Vagina (tissue), 2 donors: ENCODE measurements around the gene RAPGEF5. TPM values are rescaled to one million over a fixed set of nuclear protein-coding genes. Genes with fewer than 3 reads are reported as not detected.

ENCODE experiments used
- DNase-seq, 2 donors: peaks; one replicate each; pipeline ENCODE4 v3.0.0-alpha.2; 2017; ENCODE audit errors: extremely low spot score in 2 of 2
- H3K27ac ChIP-seq: fragments of 200-600 bp; sonication (generic); one replicate; pipeline ENCODE4 v1.5.1; 2019
- H3K27me3 ChIP-seq: fragments of 200-600 bp; sonication (generic); one replicate; pipeline ENCODE4 v1.5.1; 2019
- H3K36me3 ChIP-seq, 2 donors: fragments of 200-600 bp; sonication (generic); one replicate each; pipeline ENCODE4 v1.5.1; 2017 to 2019
- H3K4me1 ChIP-seq: fragments of 200-600 bp; sonication (generic); one replicate; pipeline ENCODE4 v1.5.1; 2019
- H3K4me3 ChIP-seq, 2 donors: fragments of 200-600 bp; sonication (generic); 1 replicate in 1 of 2; 2 replicates in 1 of 2; pipeline ENCODE4 v1.5.1; 2016 to 2019
- H3K9me3 ChIP-seq: fragments of 200-600 bp; sonication (generic); one replicate; pipeline ENCODE4 v1.5.1; 2019
- CTCF ChIP-seq, 3 experiments: fragments of 450-650 bp in 2 of 3; fragments of 200-600 bp in 1 of 3; sonication (generic) in 1 of 3; IDR thresholded peaks; one replicate each; pipeline ENCODE4 v1.5.1; 2017 to 2019; ENCODE audit warnings: antibody characterized with exemption in 3 of 3, mild to moderate bottlenecking in 2 of 3, moderate library complexity in 2 of 3
- POLR2A ChIP-seq, 2 donors: fragments of 450-650 bp; IDR thresholded peaks; one replicate each; pipeline ENCODE4 v1.6.1; 2017; ENCODE audit warnings: antibody characterized with exemption in 2 of 2, mild to moderate bottlenecking in 2 of 2, moderate library complexity in 2 of 2
- POLR2AphosphoS5 ChIP-seq, 2 donors: sonication (generic); formaldehyde crosslinking; IDR thresholded peaks; one replicate each; pipeline ENCODE4 v1.9.0; 2017; ENCODE audit warnings: antibody characterized with exemption in 2 of 2, mild to moderate bottlenecking in 2 of 2, low read depth in 1 of 2; ENCODE audit not compliant: insufficient read depth in 1 of 2
- intact Hi-C: fragments of 100-400 bp; cut with DNase I; formaldehyde crosslinking; loops from one replicate; pipeline ENCODE4 v1.15.1; 2023
- total RNA-seq: library from RNA; depleted of rRNA; stranded (reverse); fragments of >200 nt; gene quantifications from one replicate; pipeline ENCODE4 v1.2.3, GENCODE V29; 2016

The RAPGEF5 gene
- total RNA-seq, 1 donor from 2014 or later, result 68.0 TPM

DNA sequence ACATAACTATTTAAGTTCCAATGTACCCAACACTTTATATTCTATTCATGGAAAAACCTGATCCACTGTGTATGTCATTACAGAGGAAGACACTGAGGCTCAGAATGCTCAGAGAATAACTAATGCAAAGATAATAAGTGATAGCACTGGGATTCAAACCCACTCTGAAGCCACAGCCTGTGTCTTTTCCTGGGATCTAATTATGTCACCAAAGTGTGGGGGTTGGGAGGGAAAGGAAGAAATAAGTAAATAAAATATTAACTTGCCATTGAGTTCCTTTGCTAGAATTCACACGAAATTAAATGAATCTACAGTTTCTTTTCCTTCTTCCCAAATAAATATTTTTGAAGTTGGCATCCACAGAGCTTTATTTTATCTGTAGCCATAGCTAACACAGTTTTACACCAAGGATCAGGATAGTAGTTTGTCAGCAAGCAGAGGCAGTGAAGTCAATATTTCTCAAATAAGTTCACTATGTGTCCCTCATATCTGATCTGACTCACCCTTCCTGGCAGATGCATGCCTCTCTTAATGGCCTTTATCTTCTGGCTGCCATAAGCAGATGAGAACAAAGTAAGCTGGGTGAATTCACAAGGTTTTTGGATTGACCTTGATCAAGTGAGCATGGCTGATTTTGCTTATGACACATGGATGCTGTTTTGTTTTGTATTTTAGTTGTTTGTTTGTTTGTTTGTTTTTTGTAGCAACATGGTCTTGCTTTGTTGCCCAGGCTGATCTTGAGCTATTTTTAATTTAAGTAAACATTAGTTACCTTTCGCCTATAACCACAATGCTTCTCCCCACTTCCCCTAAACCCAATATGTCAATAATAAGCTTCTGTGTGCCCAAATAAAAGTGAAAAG lies 6.3 kb downstream of the RAPGEF5 start:
- no peaks in the 10 kb centered on the region for H3K9me3 ChIP-seq
- intact Hi-C loops, result no loop called here
- H3K4me3 ChIP-seq, result no peak overlapping the region
- H3K36me3 ChIP-seq, result no peaks in the 10 kb centered on the region
- TF ChIP-seq POLR2A (IDR thresholded peaks at IDR 0.05), result no peak
- TF ChIP-seq CTCF (IDR thresholded peaks at IDR 0.05), result no peak
- no peak for TF ChIP-seq POLR2AphosphoS5 (IDR thresholded peaks at IDR 0.05; ENCODE audit: insufficient read depth in 1 of 2, low read depth in 1 of 2)
- DNase-seq, result no peak
- H3K4me1 ChIP-seq, result peaks cover 23% of the 10 kb centered on the region
- no peak overlapping the region for H3K27ac ChIP-seq
- H3K27me3 ChIP-seq, result no peaks in the 10 kb centered on the region

- Histone ChIP-seq H3K27me3 (no peaks in the 10 kb centered on the region), H3K4me1 (peaks cover 25% of the 10 kb centered on the region), H3K27ac (no peak overlapping the region), H3K4me3 (no peak overlapping the region), H3K36me3 (no peaks in the 10 kb centered on the region), H3K9me3 (no peaks in the 10 kb centered on the region)
- intact Hi-C loops, result no loop called here
- DNase-seq, result no peak
- TF ChIP-seq POLR2A (IDR thresholded peaks at IDR 0.05) (no peak), POLR2AphosphoS5 (IDR thresholded peaks at IDR 0.05; ENCODE audit: insufficient read depth in 1 of 2, low read depth in 1 of 2) (no peak), CTCF (IDR thresholded peaks at IDR 0.05) (no peak)
These were observed 8.6 kb downstream of the RAPGEF5 start for GRCh38 chr7:22348379-22348778.

DNA sequence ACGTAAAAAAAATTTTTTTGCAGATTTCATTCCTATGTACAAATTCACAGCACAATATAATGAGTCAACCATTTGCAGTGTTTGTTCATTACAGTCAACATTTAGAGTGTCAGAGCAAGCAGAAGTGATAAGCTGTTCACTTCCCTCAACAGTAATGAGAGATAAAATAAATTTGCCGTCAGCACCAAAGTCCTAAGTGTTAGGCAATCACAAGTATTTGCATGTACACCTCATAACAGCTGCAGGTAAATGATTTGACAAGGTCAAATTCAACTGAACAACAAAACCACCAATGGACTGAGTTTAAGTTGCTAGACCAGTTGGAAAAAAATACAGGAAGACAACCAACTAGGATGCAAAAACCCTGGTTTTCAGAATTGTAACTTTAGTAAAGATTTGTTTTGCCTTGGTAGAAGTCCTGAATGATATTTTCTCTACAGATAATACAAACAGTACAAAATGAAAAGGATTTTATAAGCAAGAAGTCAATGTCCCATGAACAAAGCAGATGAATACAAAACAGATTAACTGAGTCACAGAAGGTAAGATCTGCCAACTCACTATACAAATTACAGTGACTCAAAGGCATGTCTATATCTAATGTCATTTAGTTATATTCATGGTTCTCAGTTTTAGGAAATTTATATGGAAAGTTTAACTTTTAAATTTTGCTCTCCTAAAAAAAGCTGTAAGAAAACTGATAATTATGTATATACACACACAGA lies 10.4 kb downstream of the RAPGEF5 start:
- Histone ChIP-seq H3K4me3 (no peak overlapping the region), H3K27me3 (no peaks in the 10 kb centered on the region), H3K27ac (no peak overlapping the region), H3K36me3 (no peaks in the 10 kb centered on the region), H3K4me1 (peaks cover 19% of the 10 kb centered on the region), H3K9me3 (no peaks in the 10 kb centered on the region)
- no peak for TF ChIP-seq CTCF (IDR thresholded peaks at IDR 0.05)
- TF ChIP-seq POLR2A (IDR thresholded peaks at IDR 0.05), result no peak
- no peak for TF ChIP-seq POLR2AphosphoS5 (IDR thresholded peaks at IDR 0.05; ENCODE audit: insufficient read depth in 1 of 2, low read depth in 1 of 2)
- no peak for DNase-seq
- intact Hi-C loops, result no loop called here

DNA sequence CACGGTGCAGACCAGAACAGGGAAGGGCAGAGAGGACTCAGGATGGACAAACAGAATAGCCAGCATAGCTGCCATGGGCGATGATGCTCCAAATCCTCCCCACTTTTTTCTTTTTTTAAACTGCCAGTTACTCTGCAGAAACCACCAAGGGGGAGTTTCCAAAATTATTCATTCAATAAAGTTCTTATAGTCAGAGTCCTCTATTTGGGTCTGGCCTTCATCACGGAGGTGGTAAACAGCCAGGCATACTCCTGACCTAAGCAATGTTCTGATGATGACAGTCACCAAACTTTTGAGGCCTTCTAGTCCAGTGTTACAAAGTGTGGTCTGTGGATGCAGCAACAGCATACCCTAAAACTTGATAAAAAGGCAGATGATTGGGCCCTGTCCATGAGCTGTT lies 12.3 kb downstream of the RAPGEF5 start:
- TF ChIP-seq POLR2A (IDR thresholded peaks at IDR 0.05) (no peak), CTCF (IDR thresholded peaks at IDR 0.05) (no peak), POLR2AphosphoS5 (IDR thresholded peaks at IDR 0.05; ENCODE audit: insufficient read depth in 1 of 2, low read depth in 1 of 2) (no peak)
- intact Hi-C loops, result no loop called here
- H3K4me1 ChIP-seq, result peaks cover 6% of the 10 kb centered on the region

GRCh38 chr7:22343612-22344011 lies 13.3 kb downstream of the RAPGEF5 start:
- Histone ChIP-seq H3K27me3 (no peaks in the 10 kb centered on the region), H3K9me3 (no peaks in the 10 kb centered on the region), H3K27ac (no peak overlapping the region), H3K36me3 (no peaks in the 10 kb centered on the region), H3K4me3 (no peak overlapping the region), H3K4me1 (peaks cover 6% of the 10 kb centered on the region)
- no peak for DNase-seq
- intact Hi-C loops, result no loop called here
- no peak for TF ChIP-seq CTCF (IDR thresholded peaks at IDR 0.05)
- TF ChIP-seq POLR2AphosphoS5 (IDR thresholded peaks at IDR 0.05; ENCODE audit: insufficient read depth in 1 of 2, low read depth in 1 of 2), result no peak
- no peak for TF ChIP-seq POLR2A (IDR thresholded peaks at IDR 0.05)

More for the DNA sequence above, 12.3 kb downstream of the RAPGEF5 start:
- DNase-seq, result no peak
- Histone ChIP-seq H3K27ac (no peak overlapping the region), H3K9me3 (no peaks in the 10 kb centered on the region), H3K4me3 (no peak overlapping the region), H3K36me3 (no peaks in the 10 kb centered on the region), H3K27me3 (no peaks in the 10 kb centered on the region)
